Astrocyte (in vitro differentiated cells and primary cell): Measurements from ENCODE around the gene B4GALNT2.

Experiments
- EZH2 ChIP-seq: IDR thresholded peaks from 2 replicates; pipeline ENCODE4 v1.6.1; 2012; ENCODE audit warnings: mild to moderate bottlenecking, low read length, inconsistent platforms; ENCODE audit not compliant: insufficient read depth
- TF ChIP-seq, protein P1 (sequence below): IDR thresholded peaks from 2 replicates; pipeline ENCODE4 v1.5.1; 2011; ENCODE audit warnings: low read depth, mild to moderate bottlenecking, inconsistent platforms, low read length, moderate library complexity; ENCODE audit not compliant: insufficient read depth

DNA sequence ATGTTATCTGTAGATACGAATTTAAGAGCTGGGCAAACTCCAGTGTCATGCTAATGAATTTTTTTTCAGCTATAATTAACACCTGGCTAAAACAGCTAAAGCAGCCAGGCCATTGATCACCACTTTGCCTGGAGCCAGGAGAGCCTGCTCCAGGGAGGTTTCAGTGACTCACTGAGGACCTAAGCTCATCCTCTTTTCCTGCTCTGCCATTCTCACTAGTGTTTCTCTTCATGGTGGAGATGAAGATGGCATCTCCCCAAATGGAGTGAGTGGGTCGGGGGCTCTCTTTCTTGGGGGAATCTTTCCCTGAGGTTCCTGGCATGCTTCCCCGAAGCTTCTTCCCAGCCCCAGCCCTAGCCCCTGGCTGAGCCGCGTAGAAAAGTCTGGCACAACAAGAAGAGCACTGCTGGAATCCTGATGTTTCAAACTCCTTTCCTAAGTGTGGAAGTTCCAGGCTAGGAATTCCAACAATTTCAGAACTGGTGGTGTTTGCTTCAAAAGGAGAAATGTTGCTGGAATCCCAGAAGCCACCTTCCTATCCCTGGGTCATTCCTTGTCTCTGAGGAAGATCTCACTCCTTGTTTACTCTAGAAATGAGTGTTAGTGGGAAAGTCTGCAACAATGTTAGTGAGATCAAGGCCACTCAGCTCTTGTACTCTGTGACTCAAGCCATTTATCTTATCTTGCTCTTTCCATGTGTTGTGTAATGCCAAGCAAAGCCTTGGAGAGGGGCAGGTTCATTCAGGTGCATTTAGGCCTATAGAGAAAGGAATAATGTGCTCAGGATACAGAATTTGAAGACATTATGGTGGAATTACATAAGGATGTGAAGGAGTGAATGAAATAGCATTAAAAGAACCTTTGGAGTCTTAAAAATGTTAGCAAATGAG lies 26.0 kb upstream of the B4GALNT2 start:
- TF ChIP-seq, protein P1, sequence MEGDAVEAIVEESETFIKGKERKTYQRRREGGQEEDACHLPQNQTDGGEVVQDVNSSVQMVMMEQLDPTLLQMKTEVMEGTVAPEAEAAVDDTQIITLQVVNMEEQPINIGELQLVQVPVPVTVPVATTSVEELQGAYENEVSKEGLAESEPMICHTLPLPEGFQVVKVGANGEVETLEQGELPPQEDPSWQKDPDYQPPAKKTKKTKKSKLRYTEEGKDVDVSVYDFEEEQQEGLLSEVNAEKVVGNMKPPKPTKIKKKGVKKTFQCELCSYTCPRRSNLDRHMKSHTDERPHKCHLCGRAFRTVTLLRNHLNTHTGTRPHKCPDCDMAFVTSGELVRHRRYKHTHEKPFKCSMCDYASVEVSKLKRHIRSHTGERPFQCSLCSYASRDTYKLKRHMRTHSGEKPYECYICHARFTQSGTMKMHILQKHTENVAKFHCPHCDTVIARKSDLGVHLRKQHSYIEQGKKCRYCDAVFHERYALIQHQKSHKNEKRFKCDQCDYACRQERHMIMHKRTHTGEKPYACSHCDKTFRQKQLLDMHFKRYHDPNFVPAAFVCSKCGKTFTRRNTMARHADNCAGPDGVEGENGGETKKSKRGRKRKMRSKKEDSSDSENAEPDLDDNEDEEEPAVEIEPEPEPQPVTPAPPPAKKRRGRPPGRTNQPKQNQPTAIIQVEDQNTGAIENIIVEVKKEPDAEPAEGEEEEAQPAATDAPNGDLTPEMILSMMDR, result no peak
- TF ChIP-seq EZH2, result no peak
